HEK293 (cell line): ENCODE data around the gene STRA6.

ENCODE experiments used
- CTCF ChIP-seq: fragments of 450-650 bp; formaldehyde crosslinking; IDR thresholded peaks from 2 replicates; pipeline ENCODE4 v1.5.1; 2016; ENCODE audit warnings: missing biosample characterization, missing genetic modification characterization
- MZF1 ChIP-seq: fragments of 450-650 bp; formaldehyde crosslinking; IDR thresholded peaks from 2 replicates; pipeline ENCODE4 v1.5.1; 2017; ENCODE audit warnings: missing biosample characterization, missing genetic modification characterization, borderline replicate concordance
- ZBTB1 ChIP-seq: fragments of 450-650 bp; formaldehyde crosslinking; IDR thresholded peaks from 2 replicates; pipeline ENCODE4 v1.5.1; 2016; ENCODE audit warnings: missing biosample characterization, missing genetic modification characterization
- ZNF114 ChIP-seq: fragments of 450-650 bp; formaldehyde crosslinking; IDR thresholded peaks from 2 replicates; pipeline ENCODE4 v1.5.0; 2017; ENCODE audit warnings: missing biosample characterization, missing genetic modification characterization
- ZNF138 ChIP-seq: fragments of 450-650 bp; formaldehyde crosslinking; IDR thresholded peaks from 2 replicates; pipeline ENCODE4 v1.5.1; 2016; ENCODE audit warnings: missing biosample characterization, missing genetic modification characterization, borderline replicate concordance
- ZNF239 ChIP-seq: fragments of 450-650 bp; formaldehyde crosslinking; IDR thresholded peaks from 2 replicates; pipeline ENCODE4 v1.5.1; 2016; ENCODE audit warnings: missing biosample characterization, missing genetic modification characterization
- ZNF280D ChIP-seq: fragments of 450-650 bp; formaldehyde crosslinking; IDR thresholded peaks from 2 replicates; pipeline ENCODE4 v1.5.1; 2016; ENCODE audit warnings: missing biosample characterization, missing genetic modification characterization
- ZNF311 ChIP-seq: fragments of 450-650 bp; formaldehyde crosslinking; IDR thresholded peaks from 2 replicates; pipeline ENCODE4 v1.5.1; 2017; ENCODE audit warnings: missing biosample characterization, missing genetic modification characterization, borderline replicate concordance
- ZNF488 ChIP-seq: fragments of 450-650 bp; formaldehyde crosslinking; IDR thresholded peaks from 2 replicates; pipeline ENCODE4 v1.5.1; 2016; ENCODE audit warnings: missing biosample characterization, missing genetic modification characterization
- ZNF501 ChIP-seq: fragments of 450-650 bp; formaldehyde crosslinking; IDR thresholded peaks from 2 replicates; pipeline ENCODE4 v1.5.1; 2016; ENCODE audit warnings: missing biosample characterization, missing genetic modification characterization
- ZNF521 ChIP-seq: fragments of 450-650 bp; formaldehyde crosslinking; IDR thresholded peaks from 2 replicates; pipeline ENCODE4 v1.5.1; 2017; ENCODE audit warnings: missing biosample characterization, mild to moderate bottlenecking, missing genetic modification characterization
- ZNF747 ChIP-seq: fragments of 450-650 bp; formaldehyde crosslinking; IDR thresholded peaks from 2 replicates; pipeline ENCODE4 v1.5.1; 2016; ENCODE audit warnings: missing biosample characterization, missing genetic modification characterization
- TF ChIP-seq, protein P1 (sequence below): fragments of 450-650 bp; formaldehyde crosslinking; IDR thresholded peaks from 2 replicates; pipeline ENCODE4 v1.5.1; 2016; ENCODE audit warnings: missing biosample characterization, missing genetic modification characterization
- TF ChIP-seq, protein P2 (sequence below): fragments of 450-650 bp; formaldehyde crosslinking; IDR thresholded peaks from 2 replicates; pipeline ENCODE4 v1.5.1; 2016; ENCODE audit warnings: missing biosample characterization, missing genetic modification characterization

- no peak for TF ChIP-seq ZNF501 (tag by site-specific recombination)
- no peak for TF ChIP-seq CTCF (tag by site-specific recombination)
- TF ChIP-seq ZNF239 (tag by site-specific recombination) = no peak
- TF ChIP-seq ZBTB1 (tag by site-specific recombination) = no peak
- no peak for TF ChIP-seq ZNF138 (tag by site-specific recombination)
- no peak for TF ChIP-seq ZNF488 (tag by site-specific recombination)
- TF ChIP-seq ZNF311 (tag by site-specific recombination) = no peak
- TF ChIP-seq ZNF114 (tag by site-specific recombination) = no peak
- TF ChIP-seq, protein P1, sequence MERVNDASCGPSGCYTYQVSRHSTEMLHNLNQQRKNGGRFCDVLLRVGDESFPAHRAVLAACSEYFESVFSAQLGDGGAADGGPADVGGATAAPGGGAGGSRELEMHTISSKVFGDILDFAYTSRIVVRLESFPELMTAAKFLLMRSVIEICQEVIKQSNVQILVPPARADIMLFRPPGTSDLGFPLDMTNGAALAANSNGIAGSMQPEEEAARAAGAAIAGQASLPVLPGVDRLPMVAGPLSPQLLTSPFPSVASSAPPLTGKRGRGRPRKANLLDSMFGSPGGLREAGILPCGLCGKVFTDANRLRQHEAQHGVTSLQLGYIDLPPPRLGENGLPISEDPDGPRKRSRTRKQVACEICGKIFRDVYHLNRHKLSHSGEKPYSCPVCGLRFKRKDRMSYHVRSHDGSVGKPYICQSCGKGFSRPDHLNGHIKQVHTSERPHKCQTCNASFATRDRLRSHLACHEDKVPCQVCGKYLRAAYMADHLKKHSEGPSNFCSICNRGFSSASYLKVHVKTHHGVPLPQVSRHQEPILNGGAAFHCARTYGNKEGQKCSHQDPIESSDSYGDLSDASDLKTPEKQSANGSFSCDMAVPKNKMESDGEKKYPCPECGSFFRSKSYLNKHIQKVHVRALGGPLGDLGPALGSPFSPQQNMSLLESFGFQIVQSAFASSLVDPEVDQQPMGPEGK (tag by site-specific recombination) = no peak
- no peak for TF ChIP-seq ZNF280D (tag by site-specific recombination)
- TF ChIP-seq ZNF521 (tag by site-specific recombination) = no peak
- TF ChIP-seq ZNF747 (tag by site-specific recombination) = no peak
- TF ChIP-seq MZF1 (tag by site-specific recombination) = no peak
- TF ChIP-seq, protein P2, sequence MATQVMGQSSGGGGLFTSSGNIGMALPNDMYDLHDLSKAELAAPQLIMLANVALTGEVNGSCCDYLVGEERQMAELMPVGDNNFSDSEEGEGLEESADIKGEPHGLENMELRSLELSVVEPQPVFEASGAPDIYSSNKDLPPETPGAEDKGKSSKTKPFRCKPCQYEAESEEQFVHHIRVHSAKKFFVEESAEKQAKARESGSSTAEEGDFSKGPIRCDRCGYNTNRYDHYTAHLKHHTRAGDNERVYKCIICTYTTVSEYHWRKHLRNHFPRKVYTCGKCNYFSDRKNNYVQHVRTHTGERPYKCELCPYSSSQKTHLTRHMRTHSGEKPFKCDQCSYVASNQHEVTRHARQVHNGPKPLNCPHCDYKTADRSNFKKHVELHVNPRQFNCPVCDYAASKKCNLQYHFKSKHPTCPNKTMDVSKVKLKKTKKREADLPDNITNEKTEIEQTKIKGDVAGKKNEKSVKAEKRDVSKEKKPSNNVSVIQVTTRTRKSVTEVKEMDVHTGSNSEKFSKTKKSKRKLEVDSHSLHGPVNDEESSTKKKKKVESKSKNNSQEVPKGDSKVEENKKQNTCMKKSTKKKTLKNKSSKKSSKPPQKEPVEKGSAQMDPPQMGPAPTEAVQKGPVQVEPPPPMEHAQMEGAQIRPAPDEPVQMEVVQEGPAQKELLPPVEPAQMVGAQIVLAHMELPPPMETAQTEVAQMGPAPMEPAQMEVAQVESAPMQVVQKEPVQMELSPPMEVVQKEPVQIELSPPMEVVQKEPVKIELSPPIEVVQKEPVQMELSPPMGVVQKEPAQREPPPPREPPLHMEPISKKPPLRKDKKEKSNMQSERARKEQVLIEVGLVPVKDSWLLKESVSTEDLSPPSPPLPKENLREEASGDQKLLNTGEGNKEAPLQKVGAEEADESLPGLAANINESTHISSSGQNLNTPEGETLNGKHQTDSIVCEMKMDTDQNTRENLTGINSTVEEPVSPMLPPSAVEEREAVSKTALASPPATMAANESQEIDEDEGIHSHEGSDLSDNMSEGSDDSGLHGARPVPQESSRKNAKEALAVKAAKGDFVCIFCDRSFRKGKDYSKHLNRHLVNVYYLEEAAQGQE (tag by site-specific recombination) = no peak
Observed at GRCh38 chr15:74233851-74234597, 31.4 kb upstream of the STRA6 start.
